WTC11 (cell line): Measurements from ENCODE around the gene CTNNA3.

ENCODE experiments used
- EMX1 ChIP-seq: fragments of 250-450 bp; sonication (Bioruptor Pico); IDR thresholded peaks from 2 replicates; pipeline ENCODE4 v1.8.0; 2021; ENCODE audit warnings: mild to moderate bottlenecking
- NFATC4 ChIP-seq: fragments of 250-450 bp; sonication (Bioruptor Pico); IDR thresholded peaks from 2 replicates; pipeline ENCODE4 v1.9.0; 2021; ENCODE audit warnings: mild to moderate bottlenecking
- NR1H2 ChIP-seq: sonication (generic); formaldehyde crosslinking; IDR thresholded peaks from 2 replicates; pipeline ENCODE4 v1.9.0; 2021; ENCODE audit warnings: mild to moderate bottlenecking, moderate library complexity, missing genetic modification reagents
- RELA ChIP-seq: sonication (generic); formaldehyde crosslinking; IDR thresholded peaks from 2 replicates; pipeline ENCODE4 v1.8.1; 2022; ENCODE audit warnings: missing genetic modification reagents, mild to moderate bottlenecking, borderline replicate concordance
- ZNF121 ChIP-seq: sonication (generic); formaldehyde crosslinking; IDR thresholded peaks from 2 replicates; pipeline ENCODE4 v1.8.0; 2023; ENCODE audit warnings: missing genetic modification reagents
- TF ChIP-seq, protein P1 (sequence below): sonication (generic); formaldehyde crosslinking; IDR thresholded peaks from 2 replicates; pipeline ENCODE4 v1.8.1; 2023; ENCODE audit warnings: mild to moderate bottlenecking, missing genetic modification reagents, borderline replicate concordance
- TF ChIP-seq, protein P2 (sequence below): fragments of 200-600 bp; IDR thresholded peaks from 2 replicates; pipeline ENCODE4 v1.8.0; 2022; ENCODE audit warnings: antibody characterized with exemption
- TF ChIP-seq, protein P3 (sequence below): sonication (generic); formaldehyde crosslinking; IDR thresholded peaks from 2 replicates; pipeline ENCODE4 v1.8.1; 2023; ENCODE audit warnings: mild to moderate bottlenecking, missing genetic modification reagents

DNA sequence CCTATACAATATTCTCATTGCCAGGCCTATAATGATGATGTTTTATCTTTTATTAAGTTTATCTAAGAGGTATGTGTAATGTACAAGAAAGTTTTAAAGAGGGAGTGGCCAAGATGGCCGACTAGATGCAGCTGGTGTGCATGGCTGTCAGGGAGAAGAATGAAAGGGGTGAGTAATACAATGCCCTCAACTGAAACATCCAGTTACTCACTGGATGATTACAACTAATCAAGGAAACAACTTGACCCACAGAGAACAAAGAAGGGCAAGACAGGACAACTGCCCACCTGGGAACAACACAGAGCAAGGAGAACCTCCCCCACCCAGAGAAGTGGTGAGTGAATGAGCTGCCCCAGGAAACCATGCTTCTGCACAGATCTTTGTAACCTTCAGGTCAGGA is 1650.1 kb downstream of the CTNNA3 start:
- TF ChIP-seq, protein P1, sequence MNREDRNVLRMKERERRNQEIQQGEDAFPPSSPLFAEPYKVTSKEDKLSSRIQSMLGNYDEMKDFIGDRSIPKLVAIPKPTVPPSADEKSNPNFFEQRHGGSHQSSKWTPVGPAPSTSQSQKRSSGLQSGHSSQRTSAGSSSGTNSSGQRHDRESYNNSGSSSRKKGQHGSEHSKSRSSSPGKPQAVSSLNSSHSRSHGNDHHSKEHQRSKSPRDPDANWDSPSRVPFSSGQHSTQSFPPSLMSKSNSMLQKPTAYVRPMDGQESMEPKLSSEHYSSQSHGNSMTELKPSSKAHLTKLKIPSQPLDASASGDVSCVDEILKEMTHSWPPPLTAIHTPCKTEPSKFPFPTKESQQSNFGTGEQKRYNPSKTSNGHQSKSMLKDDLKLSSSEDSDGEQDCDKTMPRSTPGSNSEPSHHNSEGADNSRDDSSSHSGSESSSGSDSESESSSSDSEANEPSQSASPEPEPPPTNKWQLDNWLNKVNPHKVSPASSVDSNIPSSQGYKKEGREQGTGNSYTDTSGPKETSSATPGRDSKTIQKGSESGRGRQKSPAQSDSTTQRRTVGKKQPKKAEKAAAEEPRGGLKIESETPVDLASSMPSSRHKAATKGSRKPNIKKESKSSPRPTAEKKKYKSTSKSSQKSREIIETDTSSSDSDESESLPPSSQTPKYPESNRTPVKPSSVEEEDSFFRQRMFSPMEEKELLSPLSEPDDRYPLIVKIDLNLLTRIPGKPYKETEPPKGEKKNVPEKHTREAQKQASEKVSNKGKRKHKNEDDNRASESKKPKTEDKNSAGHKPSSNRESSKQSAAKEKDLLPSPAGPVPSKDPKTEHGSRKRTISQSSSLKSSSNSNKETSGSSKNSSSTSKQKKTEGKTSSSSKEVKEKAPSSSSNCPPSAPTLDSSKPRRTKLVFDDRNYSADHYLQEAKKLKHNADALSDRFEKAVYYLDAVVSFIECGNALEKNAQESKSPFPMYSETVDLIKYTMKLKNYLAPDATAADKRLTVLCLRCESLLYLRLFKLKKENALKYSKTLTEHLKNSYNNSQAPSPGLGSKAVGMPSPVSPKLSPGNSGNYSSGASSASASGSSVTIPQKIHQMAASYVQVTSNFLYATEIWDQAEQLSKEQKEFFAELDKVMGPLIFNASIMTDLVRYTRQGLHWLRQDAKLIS (CRISPR knock-in tag), result no peak
- TF ChIP-seq, protein P2, sequence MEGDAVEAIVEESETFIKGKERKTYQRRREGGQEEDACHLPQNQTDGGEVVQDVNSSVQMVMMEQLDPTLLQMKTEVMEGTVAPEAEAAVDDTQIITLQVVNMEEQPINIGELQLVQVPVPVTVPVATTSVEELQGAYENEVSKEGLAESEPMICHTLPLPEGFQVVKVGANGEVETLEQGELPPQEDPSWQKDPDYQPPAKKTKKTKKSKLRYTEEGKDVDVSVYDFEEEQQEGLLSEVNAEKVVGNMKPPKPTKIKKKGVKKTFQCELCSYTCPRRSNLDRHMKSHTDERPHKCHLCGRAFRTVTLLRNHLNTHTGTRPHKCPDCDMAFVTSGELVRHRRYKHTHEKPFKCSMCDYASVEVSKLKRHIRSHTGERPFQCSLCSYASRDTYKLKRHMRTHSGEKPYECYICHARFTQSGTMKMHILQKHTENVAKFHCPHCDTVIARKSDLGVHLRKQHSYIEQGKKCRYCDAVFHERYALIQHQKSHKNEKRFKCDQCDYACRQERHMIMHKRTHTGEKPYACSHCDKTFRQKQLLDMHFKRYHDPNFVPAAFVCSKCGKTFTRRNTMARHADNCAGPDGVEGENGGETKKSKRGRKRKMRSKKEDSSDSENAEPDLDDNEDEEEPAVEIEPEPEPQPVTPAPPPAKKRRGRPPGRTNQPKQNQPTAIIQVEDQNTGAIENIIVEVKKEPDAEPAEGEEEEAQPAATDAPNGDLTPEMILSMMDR, result no peak
- TF ChIP-seq NR1H2 (CRISPR knock-in tag) (no peak), NFATC4 (CRISPR knock-in tag) (no peak), ZNF121 (CRISPR knock-in tag) (no peak), RELA (no peak), EMX1 (CRISPR knock-in tag) (no peak)
- TF ChIP-seq, protein P3, sequence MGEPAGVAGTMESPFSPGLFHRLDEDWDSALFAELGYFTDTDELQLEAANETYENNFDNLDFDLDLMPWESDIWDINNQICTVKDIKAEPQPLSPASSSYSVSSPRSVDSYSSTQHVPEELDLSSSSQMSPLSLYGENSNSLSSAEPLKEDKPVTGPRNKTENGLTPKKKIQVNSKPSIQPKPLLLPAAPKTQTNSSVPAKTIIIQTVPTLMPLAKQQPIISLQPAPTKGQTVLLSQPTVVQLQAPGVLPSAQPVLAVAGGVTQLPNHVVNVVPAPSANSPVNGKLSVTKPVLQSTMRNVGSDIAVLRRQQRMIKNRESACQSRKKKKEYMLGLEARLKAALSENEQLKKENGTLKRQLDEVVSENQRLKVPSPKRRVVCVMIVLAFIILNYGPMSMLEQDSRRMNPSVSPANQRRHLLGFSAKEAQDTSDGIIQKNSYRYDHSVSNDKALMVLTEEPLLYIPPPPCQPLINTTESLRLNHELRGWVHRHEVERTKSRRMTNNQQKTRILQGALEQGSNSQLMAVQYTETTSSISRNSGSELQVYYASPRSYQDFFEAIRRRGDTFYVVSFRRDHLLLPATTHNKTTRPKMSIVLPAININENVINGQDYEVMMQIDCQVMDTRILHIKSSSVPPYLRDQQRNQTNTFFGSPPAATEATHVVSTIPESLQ (CRISPR knock-in tag), result no peak
